Stimulated activated CD8-positive, alpha-beta memory T cell treated with anti-CD3 and anti-CD28 coated beads, Interleukin-7, amount 100 ng/mL, for 48 hours (primary cell): ENCODE data around the gene COG2.
"Not testable (repeated sequence)": the region's sequence is repeated elsewhere in the genome, so short reads cannot be mapped to it uniquely, and the experiment has no call there.

ENCODE experiments used
- DNase-seq, 2 donors: peaks; one replicate each; pipeline ENCODE4 v3.0.0-alpha.2; 2020; ENCODE audit warnings: low read depth in 1 of 2; ENCODE audit errors: extremely low read depth in 1 of 2

COG2 gene

GRCh38 chr1:230674581-230674980 is 32.3 kb downstream of the COG2 start:
- DNase-seq: no peak

- no peak for DNase-seq
Measured at GRCh38 chr1:230677200-230677599, 34.9 kb downstream of the COG2 start.

- no peak for DNase-seq
Measured at GRCh38 chr1:230679192-230679591, 36.9 kb downstream of the COG2 start.

DNA sequence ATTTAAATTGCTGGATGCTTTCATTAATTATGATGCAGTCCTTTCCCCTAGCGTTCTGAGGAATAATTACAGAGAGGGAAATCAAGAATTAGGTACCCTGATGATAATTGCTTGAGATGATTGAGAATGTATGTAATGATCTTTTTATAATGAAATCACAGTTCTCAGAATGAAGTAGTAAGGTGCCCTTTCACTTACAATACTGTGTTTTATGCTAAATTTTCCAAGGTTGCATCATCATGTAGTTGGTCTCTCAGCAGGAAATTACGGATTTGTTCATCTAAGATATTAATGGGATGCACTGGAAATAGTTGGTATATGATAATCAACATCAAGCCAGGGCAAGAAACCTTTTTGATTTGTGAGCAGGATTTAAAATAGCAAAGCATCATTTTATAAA is 37.5 kb downstream of the COG2 start:
- no peak for DNase-seq

DNA sequence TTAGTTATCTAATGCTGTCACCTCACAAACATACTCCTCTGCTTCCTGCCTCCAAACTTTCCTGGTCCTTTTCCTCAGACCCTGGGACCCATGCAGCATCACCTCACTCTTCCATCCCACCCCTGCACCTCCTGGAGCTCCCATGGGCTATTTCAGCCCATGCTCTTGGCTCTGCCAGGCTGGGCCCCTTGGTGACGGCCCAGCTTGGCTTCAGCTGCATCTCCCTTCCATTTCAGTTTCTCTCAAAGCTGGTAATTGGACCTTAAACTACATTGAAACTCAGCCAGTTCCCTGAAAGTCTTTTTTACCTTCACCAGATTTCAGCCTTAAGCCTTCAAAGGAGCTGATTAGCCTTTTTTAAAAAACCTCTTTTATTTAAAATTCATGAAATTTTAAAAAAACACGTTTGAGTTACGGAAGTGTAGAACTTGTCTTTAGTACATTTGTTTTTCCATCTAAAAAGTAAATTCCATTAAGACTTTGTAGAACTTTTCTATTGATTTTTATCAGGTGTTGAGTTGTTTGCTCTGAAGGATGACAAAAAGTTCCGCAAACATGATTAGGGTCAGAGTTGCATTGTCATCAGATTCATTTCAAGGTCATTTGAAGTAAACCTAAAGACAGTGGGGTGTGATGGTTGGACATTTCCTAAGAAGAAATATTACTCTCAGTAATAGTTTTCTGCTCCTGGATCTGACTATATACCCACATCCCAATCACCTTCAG is 38.2 kb downstream of the COG2 start:
- no peak for DNase-seq

DNA sequence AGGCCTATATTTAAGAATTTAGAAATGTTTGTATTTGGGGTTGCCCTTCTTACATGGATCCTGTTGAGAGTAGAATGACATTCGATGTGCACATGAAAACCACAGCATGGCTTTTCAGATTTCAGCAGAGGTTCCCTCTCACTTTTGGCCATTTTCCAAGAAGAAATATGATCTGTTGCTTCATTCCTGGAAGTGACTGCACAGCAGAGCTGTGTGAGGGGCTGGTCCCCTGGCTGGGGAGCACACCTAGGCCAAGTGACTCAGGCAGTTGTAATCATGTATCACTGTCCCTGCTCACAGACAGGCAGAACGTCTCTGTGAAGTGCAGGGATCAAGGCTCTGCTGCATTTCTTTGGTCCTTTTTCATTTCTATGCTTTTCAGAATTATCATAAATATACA is 39.3 kb downstream of the COG2 start:
- peak in 1 of 2 donors; percentile 6 for DNase-seq

GRCh38 chr1:230682274-230682673 is 40.0 kb downstream of the COG2 start:
- DNase-seq: no peak

DNA sequence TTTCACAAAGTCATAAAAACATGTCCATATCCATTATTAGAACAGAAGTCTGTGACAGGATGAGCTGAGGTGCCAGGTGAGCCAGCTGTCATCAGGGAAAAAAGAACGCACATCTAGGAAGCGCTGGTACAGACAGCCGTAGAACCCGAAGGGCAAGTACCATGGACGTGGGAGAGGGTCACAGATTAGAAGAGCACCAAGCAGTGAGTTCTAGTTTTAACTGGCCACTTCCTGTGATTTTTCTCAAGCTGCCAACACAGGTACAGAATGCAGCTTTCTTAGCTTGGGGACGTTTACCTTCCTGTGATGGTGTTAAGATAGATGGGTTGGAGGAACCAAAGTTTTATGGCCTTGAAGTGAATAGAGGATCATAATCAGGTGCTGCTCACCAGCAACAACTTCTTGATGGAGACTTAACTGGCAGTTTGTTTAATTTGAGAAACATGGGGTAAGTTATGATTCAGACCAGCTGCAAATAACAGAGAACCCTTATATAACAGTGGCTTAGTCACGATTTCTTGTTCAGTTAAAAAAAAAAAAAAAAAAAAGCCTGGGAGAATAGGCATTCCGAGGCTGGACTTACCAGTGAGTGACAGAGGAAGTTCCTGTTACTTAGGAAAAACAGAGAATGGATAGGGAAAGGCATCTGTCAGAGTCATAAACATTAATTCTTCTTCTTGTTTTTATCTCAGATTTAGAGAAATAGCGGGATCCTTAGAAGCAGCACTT is 40.8 kb downstream of the COG2 start:
- no peak for DNase-seq

DNA sequence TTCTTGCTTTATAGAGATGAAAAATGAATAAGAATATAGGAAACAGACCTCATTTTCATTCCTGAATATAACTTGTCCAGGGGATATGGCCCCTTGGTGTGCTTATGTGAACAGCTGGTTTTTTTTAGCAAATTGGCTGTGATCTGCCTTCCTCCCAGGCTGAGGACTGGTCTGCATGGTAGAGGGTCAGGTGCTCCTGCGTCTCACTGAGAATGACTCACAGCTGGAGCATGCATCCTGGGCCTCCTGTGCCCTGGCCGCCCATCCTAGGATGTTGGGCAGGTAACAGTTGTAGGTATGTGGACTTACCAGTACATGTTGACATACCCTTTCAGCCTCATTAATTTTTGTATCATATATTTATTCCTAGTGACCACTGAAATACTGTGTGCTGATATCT is 41.9 kb downstream of the COG2 start:
- no peak for DNase-seq

DNA sequence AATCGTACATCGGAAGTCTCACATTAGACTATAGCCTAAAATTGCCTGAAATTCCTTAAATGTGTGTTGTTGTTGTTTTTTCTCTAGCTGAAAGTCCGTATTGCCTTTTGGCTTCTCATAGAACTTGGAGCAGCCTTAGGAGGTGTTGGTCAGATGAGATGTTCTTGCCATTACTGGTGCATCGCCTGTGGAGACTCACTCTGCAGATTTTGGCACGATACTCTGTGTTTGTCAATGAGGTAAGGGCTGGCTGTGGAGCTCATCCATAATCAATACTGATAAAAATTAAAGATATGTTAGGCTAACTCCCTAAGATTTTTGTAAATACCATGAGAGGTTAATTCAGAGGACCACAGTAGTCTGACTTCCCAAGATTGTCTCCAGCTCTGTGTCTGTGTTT is 42.7 kb downstream of the COG2 start:
- no peak for DNase-seq

- DNase-seq: no peak
Measured at GRCh38 chr1:230686747-230687146, 44.5 kb downstream of the COG2 start.

DNA sequence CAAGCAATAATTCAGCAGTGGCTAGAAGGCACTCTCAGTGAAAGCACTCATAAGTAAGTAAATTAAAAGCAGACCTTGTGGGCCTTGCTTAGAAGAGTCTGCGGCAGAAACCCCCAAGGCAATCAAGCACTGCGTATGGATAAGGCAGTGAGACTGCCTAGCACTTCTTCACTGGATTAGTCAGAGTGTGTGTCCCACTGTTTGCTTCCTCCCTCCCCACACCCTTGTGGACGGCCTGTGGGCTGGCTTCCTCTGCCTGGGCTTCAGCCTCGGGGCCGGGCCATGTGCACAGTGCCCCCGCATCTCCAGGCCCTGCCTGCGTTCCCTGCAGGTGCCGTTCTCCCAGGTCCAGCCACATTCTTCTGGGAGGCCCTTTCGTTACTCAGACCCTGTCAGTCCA is 47.8 kb downstream of the COG2 start:
- DNase-seq: no peak

- no peak for DNase-seq
Measured at GRCh38 chr1:230691615-230692014, 49.3 kb downstream of the COG2 start.

GRCh38 chr1:230693221-230693620 is 50.9 kb downstream of the COG2 start:
- DNase-seq: no peak

DNA sequence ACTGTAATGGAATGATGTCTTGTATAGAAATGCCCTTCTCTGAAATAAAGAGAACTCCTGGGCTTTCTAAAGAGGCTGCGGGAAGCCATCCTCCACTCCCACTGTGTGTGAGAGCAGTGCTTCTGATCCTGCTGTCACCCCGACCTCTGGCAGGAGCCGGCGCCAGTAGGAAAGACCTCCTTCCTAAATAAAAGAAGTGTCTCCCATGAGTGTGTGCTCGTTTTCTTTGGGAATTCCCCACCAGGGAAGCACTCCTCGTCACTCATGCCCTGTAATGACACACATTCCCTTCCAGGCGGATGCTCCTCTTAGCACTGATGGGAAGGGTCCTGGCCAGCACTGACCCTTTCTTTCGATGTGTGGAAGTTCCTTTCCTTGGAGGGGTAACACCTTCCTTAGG is 51.5 kb downstream of the COG2 start:
- no peak for DNase-seq

DNA sequence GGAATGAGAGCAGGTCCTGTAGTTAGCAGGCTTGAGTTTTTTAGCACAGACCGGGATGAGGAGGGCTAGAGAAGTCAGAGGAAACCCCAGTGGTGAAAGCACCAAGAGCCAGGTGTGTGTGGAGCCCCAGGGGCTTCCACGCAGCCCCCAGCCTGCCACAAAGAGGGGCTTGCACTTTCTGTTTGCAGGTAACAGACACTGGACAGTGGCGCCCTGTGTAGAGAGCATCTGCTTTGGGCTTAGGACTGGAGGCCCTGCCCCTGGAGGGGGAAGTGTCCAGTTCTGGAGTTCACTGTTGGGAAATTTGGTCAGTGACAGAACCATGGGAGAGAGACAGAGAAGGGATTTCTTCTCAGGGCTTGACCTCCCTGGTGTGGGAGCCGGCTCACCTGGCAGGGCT is 52.2 kb downstream of the COG2 start:
- no peak for DNase-seq

DNA sequence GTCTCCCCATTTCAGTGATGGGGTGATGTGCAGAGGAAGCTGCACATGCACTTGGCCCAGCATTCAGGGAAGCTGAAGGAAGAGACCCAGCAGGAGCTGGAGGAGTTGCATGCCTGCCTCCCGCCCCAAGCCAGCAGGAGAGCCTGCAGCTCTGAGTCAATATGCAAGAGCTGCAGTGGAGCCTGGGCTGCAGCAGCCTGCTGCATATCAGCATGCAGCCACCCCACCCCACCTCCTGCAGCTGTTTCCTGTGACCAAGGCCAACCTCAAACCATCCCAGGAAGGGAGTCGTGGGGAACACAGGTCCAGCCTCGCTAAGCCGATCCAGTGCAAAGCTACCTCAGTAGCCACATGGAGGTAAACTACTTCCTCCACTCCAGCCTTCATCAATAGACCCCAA is 52.7 kb downstream of the COG2 start:
- no peak for DNase-seq

DNA sequence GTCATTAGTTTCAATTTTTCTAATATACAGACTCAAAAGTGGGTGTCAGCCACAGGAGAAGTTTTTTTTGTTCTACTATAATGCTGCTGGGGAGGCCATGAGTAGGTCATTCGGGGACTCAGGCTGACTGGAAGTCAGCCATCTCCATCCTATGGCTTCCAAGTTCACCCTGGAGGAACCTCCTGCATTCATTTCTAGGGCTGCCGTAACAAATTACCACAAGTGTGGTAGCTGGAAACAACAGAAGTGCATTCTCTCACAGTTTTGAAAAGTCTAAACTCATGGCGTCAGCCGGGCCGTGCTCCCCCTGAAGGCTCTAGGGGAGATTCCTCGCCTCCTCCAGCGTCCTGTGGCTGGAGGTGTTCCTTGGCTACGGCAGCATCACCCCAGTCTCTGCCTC is 53.9 kb downstream of the COG2 start:
- DNase-seq: no peak

- DNase-seq: no peak
Measured at GRCh38 chr1:230696722-230697437, 54.6 kb downstream of the COG2 start.

DNA sequence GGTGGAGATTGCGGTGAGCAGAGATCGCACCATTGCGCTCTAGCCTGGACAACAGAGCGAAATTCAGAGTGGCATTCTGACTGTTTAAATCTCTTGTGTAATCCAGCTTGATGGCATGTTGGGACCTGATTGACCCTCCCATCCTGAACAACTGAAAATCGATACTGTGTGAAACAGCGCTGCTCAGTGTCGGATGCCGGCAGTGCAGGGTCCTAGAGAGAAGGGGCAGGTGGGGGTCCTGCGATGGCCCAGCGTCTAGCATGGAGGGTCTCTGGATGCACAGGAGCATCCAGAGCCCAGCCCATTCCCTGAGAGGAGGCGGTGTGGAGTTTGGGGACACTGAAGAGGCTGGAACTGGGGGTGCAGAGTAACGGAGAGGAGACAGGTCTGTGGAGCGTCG is 55.8 kb downstream of the COG2 start:
- no peak for DNase-seq

DNA sequence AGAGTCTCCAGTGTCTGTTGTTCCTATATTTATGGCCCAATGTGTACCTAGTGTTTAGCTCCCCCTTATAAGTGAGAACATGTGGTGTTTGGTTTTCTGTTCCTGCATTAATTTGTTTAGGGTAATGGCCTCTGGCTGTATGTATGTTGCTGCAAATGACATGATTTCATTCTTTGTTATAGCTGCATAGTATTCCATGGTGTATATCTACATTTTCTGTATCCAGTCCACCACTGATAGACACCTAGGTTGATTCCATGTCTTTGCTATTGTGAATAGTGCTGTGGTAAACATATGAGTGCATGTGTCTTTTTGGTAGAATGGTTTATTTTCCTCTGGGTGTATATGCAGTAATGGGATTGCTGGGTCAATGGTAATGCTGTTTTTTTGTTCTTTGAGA is 56.7 kb downstream of the COG2 start:
- not testable (repeated sequence) for DNase-seq

DNA sequence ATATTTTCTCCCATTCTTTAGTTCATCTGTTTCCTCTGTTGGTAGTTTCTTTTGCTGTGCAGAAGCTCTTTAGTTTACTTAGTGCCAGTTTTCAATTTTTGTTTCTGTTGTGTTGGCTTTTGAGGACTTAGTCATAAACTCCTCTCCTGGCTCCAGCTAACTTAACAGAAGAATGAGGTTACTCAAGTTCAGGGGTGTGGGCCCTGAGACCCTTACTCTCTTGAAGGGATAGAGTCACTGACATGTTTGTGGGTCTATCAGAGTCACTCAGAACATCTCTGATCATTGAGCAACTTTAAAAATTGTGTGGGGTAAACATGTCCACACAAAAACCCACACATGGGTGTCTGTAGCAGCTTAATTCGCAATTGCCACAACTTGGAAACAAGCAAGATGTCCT is 57.4 kb downstream of the COG2 start:
- no peak for DNase-seq
